H1 (cell line): ENCODE data around the gene PEAK1. TPM values are rescaled to one million over a fixed set of nuclear protein-coding genes. Genes with fewer than 3 reads are reported as not detected.

Source experiments
- CTCF ChIA-PET: fragments of 300-600 bp; sonication (Branson Sonifier 250); formaldehyde crosslinking; loops from one replicate; lab custom pipeline; 2021; ENCODE audit not compliant: partially characterized antibody; lab: Charles Lee
- POLR2A ChIA-PET: fragments of 300-600 bp; sonication (Branson Sonifier 250); formaldehyde crosslinking; loops from one replicate; lab custom pipeline; 2021; ENCODE audit warnings: inconsistent platforms; ENCODE audit not compliant: partially characterized antibody; lab: Charles Lee
- DNase-seq, 2 experiments: peaks; one replicate each; pipeline versions ENCODE4 v3.0.0 to v3.0.0-alpha.2; 2010 to 2022; ENCODE audit warnings: low spot score in 2 of 2, low read depth in 1 of 2, mixed read lengths in 1 of 2
- FAIRE-seq: peaks from 2 replicates; lab custom pipeline; 2011; peaks lifted over from hg19 to GRCh38; lab: Jason Lieb, UNC
- H2AFZ ChIP-seq: 2 replicates; pipeline ENCODE4 v1.8.1; 2012; ENCODE audit warnings: low read length, inconsistent platforms
- H2AK5ac ChIP-seq: 2 replicates; pipeline ENCODE4 v1.6.1; 2013; ENCODE audit warnings: low read depth, low read length
- H2BK120ac ChIP-seq: replicated peaks from 2 replicates; pipeline ENCODE3; 2013; ENCODE audit warnings: low read depth, low read length, inconsistent platforms
- H2BK12ac ChIP-seq: 2 replicates; pipeline ENCODE4 v1.6.1; 2013; ENCODE audit warnings: low read depth, low read length
- H2BK15ac ChIP-seq: 2 replicates; pipeline ENCODE4 v1.6.1; 2013; ENCODE audit warnings: low read length
- H2BK20ac ChIP-seq: 2 replicates; pipeline ENCODE4 v1.6.1; 2013; ENCODE audit warnings: low read length
- H2BK5ac ChIP-seq: 2 replicates; pipeline ENCODE4 v1.6.1; 2013; ENCODE audit warnings: low read depth, low read length
- H3K14ac ChIP-seq: 2 replicates; pipeline ENCODE4 v1.6.1; 2013; ENCODE audit warnings: inconsistent platforms; ENCODE audit not compliant: insufficient read length
- H3K18ac ChIP-seq: 2 replicates; pipeline ENCODE4 v1.6.1; 2013; ENCODE audit warnings: low read length; ENCODE audit errors: extremely low read depth
- H3K23ac ChIP-seq: 2 replicates; pipeline ENCODE4 v1.6.1; 2013; ENCODE audit warnings: inconsistent platforms; ENCODE audit not compliant: insufficient read length
- H3K23me2 ChIP-seq: 2 replicates; pipeline ENCODE4 v1.6.1; 2013; ENCODE audit warnings: low read depth, low read length
- H3K27ac ChIP-seq: 2 replicates; pipeline ENCODE4 v1.6.1; 2011; ENCODE audit warnings: low read depth, low read length, inconsistent platforms
- H3K27me3 ChIP-seq, 4 experiments: replicated peaks in 1 of 4; 1 replicate in 1 of 4; 2 replicates in 3 of 4; pipeline versions ENCODE4 v1.6.1 to v1.8.1; 2011 to 2013; ENCODE audit warnings: low read length in 3 of 4, mild to moderate bottlenecking in 3 of 4, inconsistent platforms in 2 of 4, mixed read lengths in 2 of 4, moderate library complexity in 1 of 4; ENCODE audit not compliant: control insufficient read depth in 3 of 4, insufficient read depth in 3 of 4; ENCODE audit errors: extremely low read depth in 1 of 4
- H3K36me3 ChIP-seq, 4 experiments: 2 replicates each; pipeline versions ENCODE4 v1.6.1 to v1.8.1; 2011 to 2013; ENCODE audit warnings: mild to moderate bottlenecking in 4 of 4, low read length in 3 of 4, moderate library complexity in 2 of 4, control low read depth in 1 of 4, inconsistent platforms in 1 of 4; ENCODE audit not compliant: insufficient read depth in 4 of 4, control insufficient read depth in 2 of 4
- H3K4ac ChIP-seq: replicated peaks from 2 replicates; pipeline ENCODE3; 2013; ENCODE audit warnings: low read length, low read depth, mixed read lengths, inconsistent platforms; ENCODE audit not compliant: insufficient read length
- H3K4me1 ChIP-seq, 4 experiments: replicated peaks in 1 of 4; 1 replicate in 1 of 4; 2 replicates in 3 of 4; pipeline versions ENCODE4 v1.6.1 to v1.8.1; 2011 to 2013; ENCODE audit warnings: low read length in 3 of 4, inconsistent platforms in 2 of 4, mixed read lengths in 1 of 4; ENCODE audit not compliant: insufficient read depth in 4 of 4, control insufficient read depth in 3 of 4
- H3K4me2 ChIP-seq, 2 experiments: 2 replicates each; pipeline versions ENCODE4 v1.6.1 to v1.8.1; 2011 to 2013; ENCODE audit warnings: low read depth in 2 of 2, low read length in 2 of 2, control low read depth in 1 of 2, inconsistent platforms in 1 of 2, mild to moderate bottlenecking in 1 of 2; ENCODE audit not compliant: insufficient read depth in 1 of 2
- H3K4me3 ChIP-seq, 4 experiments: fragments of 200-600, 300-600 bp in 1 of 4; sonication (generic), shearing (Covaris generic), sonication (Bioruptor Twin) in 1 of 4; 2 replicates each; pipeline versions ENCODE4 v1.5.1 to v1.8.1; 2011 to 2016; ENCODE audit warnings: low read length in 4 of 4, low read depth in 3 of 4, control low read depth in 2 of 4, inconsistent platforms in 2 of 4, mild to moderate bottlenecking in 2 of 4, mixed read lengths in 1 of 4, moderate library complexity in 1 of 4; ENCODE audit not compliant: insufficient read depth in 2 of 4; ENCODE audit errors: extremely low read depth in 1 of 4
- H3K56ac ChIP-seq: replicated peaks from 2 replicates; pipeline ENCODE3; 2013; ENCODE audit warnings: low read depth, mild to moderate bottlenecking, mixed read lengths, low read length, inconsistent platforms; ENCODE audit not compliant: insufficient read length
- H3K79me1 ChIP-seq: 2 replicates; pipeline ENCODE4 v1.6.1; 2013; ENCODE audit warnings: low read depth, low read length, control low read depth
- H3K79me2 ChIP-seq, 2 experiments: 2 replicates each; pipeline versions ENCODE4 v1.6.1 to v1.8.1; 2012 to 2013; ENCODE audit warnings: low read length in 2 of 2, mild to moderate bottlenecking in 2 of 2, inconsistent platforms in 1 of 2; ENCODE audit not compliant: insufficient read depth in 2 of 2, control insufficient read depth in 1 of 2
- H3K9ac ChIP-seq, 4 experiments: replicated peaks in 1 of 4; 1 replicate in 1 of 4; 2 replicates in 3 of 4; pipeline versions ENCODE4 v1.6.1 to v1.8.1; 2011 to 2013; ENCODE audit warnings: low read depth in 3 of 4, low read length in 3 of 4, control low read depth in 2 of 4, mild to moderate bottlenecking in 2 of 4, moderate library complexity in 2 of 4, inconsistent platforms in 1 of 4; ENCODE audit errors: extremely low read depth in 1 of 4
- H3K9me3 ChIP-seq, 2 experiments: 2 replicates each; pipeline versions ENCODE4 v1.6.1 to v1.8.1; 2012 to 2013; ENCODE audit warnings: mild to moderate bottlenecking in 2 of 2, moderate library complexity in 2 of 2, control low read depth in 1 of 2, inconsistent platforms in 1 of 2, low read depth in 1 of 2, low read length in 1 of 2, mixed read lengths in 1 of 2; ENCODE audit not compliant: insufficient read depth in 2 of 2
- H4K20me1 ChIP-seq, 2 experiments: replicated peaks in 1 of 2; 2 replicates each; pipeline versions ENCODE3 to v1.8.1; 2011 to 2013; ENCODE audit warnings: inconsistent platforms in 2 of 2, low read length in 2 of 2, mild to moderate bottlenecking in 1 of 2; ENCODE audit not compliant: insufficient read depth in 2 of 2, control insufficient read depth in 1 of 2
- H4K5ac ChIP-seq: 2 replicates; pipeline ENCODE4 v1.6.1; 2013; ENCODE audit warnings: low read length, low read depth, mixed read lengths, inconsistent platforms; ENCODE audit not compliant: insufficient read length
- H4K8ac ChIP-seq: 2 replicates; pipeline ENCODE4 v1.8.0; 2013; ENCODE audit warnings: mild to moderate bottlenecking, moderate library complexity, low read length, inconsistent platforms; ENCODE audit not compliant: insufficient read depth; ENCODE audit errors: extremely low read depth
- H4K91ac ChIP-seq: replicated peaks from 2 replicates; pipeline ENCODE3; 2013; ENCODE audit warnings: low read length, mixed read lengths, inconsistent platforms; ENCODE audit not compliant: insufficient read length
- BCL11A ChIP-seq, 2 experiments: IDR thresholded peaks; one replicate each; pipeline ENCODE4 v1.6.1; 2011; ENCODE audit warnings: low read depth in 2 of 2, low read length in 2 of 2, mild to moderate bottlenecking in 2 of 2
- CTBP2 ChIP-seq: IDR thresholded peaks from 2 replicates; pipeline ENCODE4 v1.7.0; 2011; ENCODE audit warnings: borderline replicate concordance, mild to moderate bottlenecking, moderate library complexity, mixed read lengths, low read length; ENCODE audit not compliant: insufficient read depth, insufficient read length
- E2F6 ChIP-seq: IDR thresholded peaks from 2 replicates; pipeline ENCODE4 v1.6.1; 2012; ENCODE audit warnings: inconsistent platforms
- EGR1 ChIP-seq: IDR thresholded peaks from 2 replicates; pipeline ENCODE4 v1.6.1; 2011; ENCODE audit warnings: low read depth, low read length, borderline replicate concordance
- GTF2F1 ChIP-seq: IDR thresholded peaks from 2 replicates; pipeline ENCODE4 v1.6.1; 2012; ENCODE audit warnings: low read depth, low read length, improper control_type of control experiment, borderline replicate concordance
- HDAC6 ChIP-seq: IDR thresholded peaks from one replicate; pipeline ENCODE4 v1.7.1; 2012; ENCODE audit warnings: low read depth, mild to moderate bottlenecking, inconsistent platforms, low read length, moderate library complexity
- KDM1A ChIP-seq: fragments of 200-600, 300-600 bp; sonication (generic); IDR thresholded peaks from 2 replicates; pipeline ENCODE4 v1.7.1; 2016; ENCODE audit warnings: mild to moderate bottlenecking, low read length, borderline replicate concordance
- KDM4A ChIP-seq: IDR thresholded peaks from one replicate; pipeline ENCODE4 v1.7.1; 2012; ENCODE audit warnings: low read depth, mild to moderate bottlenecking, moderate library complexity, low read length, inconsistent platforms; ENCODE audit not compliant: severe bottlenecking
- NANOG ChIP-seq: IDR thresholded peaks from 2 replicates; pipeline ENCODE4 v1.6.1; 2011; ENCODE audit warnings: low read length, low read depth, mild to moderate bottlenecking, inconsistent platforms; ENCODE audit not compliant: insufficient read depth, poor library complexity, severe bottlenecking
- NRF1 ChIP-seq: IDR thresholded peaks from 2 replicates; pipeline ENCODE4 v1.6.1; 2011; ENCODE audit warnings: mild to moderate bottlenecking, low read depth, low read length, improper control_type of control experiment
- SP1 ChIP-seq: IDR thresholded peaks from 2 replicates; pipeline ENCODE4 v1.6.1; 2011; ENCODE audit warnings: low read depth, low read length
- SP2 ChIP-seq: IDR thresholded peaks from 2 replicates; pipeline ENCODE4 v1.6.1; 2012; ENCODE audit warnings: mild to moderate bottlenecking, low read length, inconsistent platforms
- SP4 ChIP-seq: IDR thresholded peaks from 2 replicates; pipeline ENCODE4 v1.6.1; 2012; ENCODE audit warnings: low read length, inconsistent platforms
- SUZ12 ChIP-seq: fragments of 200-600 bp; sonication (generic); IDR thresholded peaks from 2 replicates; pipeline ENCODE4 v1.6.1; 2012; ENCODE audit warnings: mild to moderate bottlenecking, inconsistent platforms, low read length, moderate library complexity, mixed read lengths
- TCF12 ChIP-seq: IDR thresholded peaks from 2 replicates; pipeline ENCODE4 v1.6.1; 2011; ENCODE audit warnings: low read depth, mild to moderate bottlenecking, low read length
- WGBS, 2 experiments: shearing (Covaris generic) in 1 of 2; methylation state at CpG; one replicate each; pipeline versions ENCODE4 v1.1.6 to v1.1.7; 2013 to 2015; ENCODE audit warnings: low lambda C conversion rate in 2 of 2, mixed read lengths in 2 of 2, inconsistent platforms in 1 of 2, low coverage in 1 of 2, missing lambda C conversion rate in 1 of 2; ENCODE audit not compliant: insufficient replicate concordance in 2 of 2, insufficient coverage in 1 of 2, insufficient read length in 1 of 2; ENCODE audit errors: extremely low coverage in 1 of 2, missing lambda C conversion rate in 1 of 2; 5-methylcytosine and 5-hydroxymethylcytosine counted together
- polyA plus RNA-seq, 7 experiments: library from polyadenylated mRNA; depleted of rRNA in 3 of 7; stranded (reverse) in 5 of 7; unstranded in 2 of 7; fragments of >200 nt in 5 of 7; fragments of 200-250 nt in 2 of 7; gene quantifications; 1 replicate in 5 of 7; 2 replicates in 1 of 7; 4 replicates in 1 of 7; pipeline versions ENCODE4 v1.2.1 to v1.2.3, GENCODE V29; 2011 to 2013; ENCODE audit warnings: missing spikeins in 2 of 7, mixed read lengths in 2 of 7
- total RNA-seq: library from RNA; stranded (reverse); fragmentation: NEBNext Ultra II Directional; extraction: Animal tissue kit (Norgen Biotek cat#: 25700); gene quantifications from 2 replicates; pipeline ENCODE4 v1.2.1, GENCODE V29; 2021

PEAK1 gene
- total and polyA plus RNA-seq, 2 of the 8 experiments (the other 6 are each of a cell fraction or from before 2014, with no cell fraction given): 8.8 to 44.8 TPM

GRCh38 chr15:77209221-77209620 lies 210.7 kb downstream of the PEAK1 start:
- Histone ChIP-seq H3K79me1 (no peaks in the 10 kb centered on the region), H3K18ac (no peak overlapping the region), H4K20me1 (no peaks in the 10 kb centered on the region), H3K4me1 (no peaks in the 10 kb centered on the region), H3K4me2 (no peak overlapping the region), H3K23ac (no peak overlapping the region), H3K14ac (no peak overlapping the region), H2AFZ (no peak overlapping the region), H3K23me2 (no peaks in the 10 kb centered on the region), H3K56ac (no peak overlapping the region), H2BK12ac (no peak overlapping the region), H3K79me2 (no peaks in the 10 kb centered on the region), H2BK15ac (no peak overlapping the region), H2BK5ac (no peak overlapping the region), H2BK120ac (no peak overlapping the region), H4K91ac (no peak overlapping the region), H2AK5ac (no peak overlapping the region), H2BK20ac (no peak overlapping the region), H4K8ac (no peak overlapping the region), H3K36me3 (no peaks in the 10 kb centered on the region; a peak in 1 of 8 replicates), H3K4me3 (no peak overlapping the region), H3K4ac (no peak overlapping the region), H3K9ac (no peak overlapping the region), H3K27me3 (no peaks in the 10 kb centered on the region), H3K27ac (no peak overlapping the region), H3K9me3 (no peaks in the 10 kb centered on the region), H4K5ac (no peak overlapping the region)
- WGBS, 2 experiments: 95% methylated on average over 2 of the region's 2 CpGs; no CpG with 5 or more reads in 1 of the 2 experiments
- no peak for FAIRE-seq
- ChIA-PET POLR2A (no interaction called here), CTCF (no interaction called here)
- no peak for DNase-seq
- TF ChIP-seq NRF1 (no peak), SP4 (no peak), SUZ12 (no peak), E2F6 (no peak), BCL11A (IDR thresholded peaks at IDR 0.05; ENCODE audit: low read depth in 2 of 2, low read length in 2 of 2) (no peak), GTF2F1 (no peak), SP1 (no peak), EGR1 (no peak), HDAC6 (no peak), NANOG (no peak), SP2 (no peak), CTBP2 (no peak), KDM1A (no peak), TCF12 (no peak), KDM4A (no peak)
